Endothelial cell of umbilical vein (primary cell): Measurements from ENCODE around the gene SHISA7. TPM values are rescaled to one million over a fixed set of nuclear protein-coding genes. Genes with fewer than 3 reads are reported as not detected.

Experiments used
- BruUV-seq: library from RNA; stranded (reverse); fragments of 400-500 nt; replicated peaks from 2 replicates; lab custom pipeline; 2021; lab: Mats Ljungman, UMichigan
- CTCF ChIA-PET: fragments of 300-600, 350-600 bp; sonication (Branson Sonifier 250); formaldehyde crosslinking; loops from one replicate; lab custom pipeline; 2021; ENCODE audit warnings: antibody characterized with exemption, inconsistent platforms; lab: Charles Lee
- POLR2A ChIA-PET: fragments of 300-600, 350-600 bp; sonication (Branson Sonifier 250); formaldehyde crosslinking; loops from one replicate; lab custom pipeline; 2021; ENCODE audit warnings: antibody characterized with exemption, inconsistent platforms; lab: Charles Lee
- DNase-seq: peaks from one replicate; pipeline ENCODE4 v3.0.0-alpha.2; 2011; ENCODE audit warnings: low read depth, low spot score
- FAIRE-seq: peaks from 2 replicates; lab custom pipeline; 2011; peaks lifted over from hg19 to GRCh38; lab: Jason Lieb, UNC
- H2AFZ ChIP-seq: 2 replicates; pipeline ENCODE4 v1.6.0; 2012; ENCODE audit warnings: low read depth, low read length, control low read depth, inconsistent platforms
- H3K27ac ChIP-seq: 2 replicates; pipeline ENCODE4 v1.5.1; 2011; ENCODE audit warnings: low read depth, mild to moderate bottlenecking, control low read depth, low read length, moderate library complexity; ENCODE audit not compliant: insufficient read depth
- H3K27me3 ChIP-seq, 2 experiments: 2 replicates each; pipeline versions ENCODE4 v1.6.0 to v1.6.1; 2011; ENCODE audit warnings: low read length in 2 of 2, mixed read lengths in 1 of 2; ENCODE audit not compliant: control insufficient read depth in 2 of 2, insufficient read depth in 2 of 2
- H3K36me3 ChIP-seq, 2 experiments: 2 replicates in 1 of 2; 3 replicates in 1 of 2; pipeline ENCODE4 v1.5.1; 2011; ENCODE audit warnings: low read length in 2 of 2, mild to moderate bottlenecking in 1 of 2, moderate library complexity in 1 of 2; ENCODE audit not compliant: control insufficient read depth in 2 of 2, insufficient read depth in 2 of 2; ENCODE audit errors: extremely low read depth in 1 of 2
- H3K4me1 ChIP-seq: 3 replicates; pipeline ENCODE4 v1.5.1; 2011; ENCODE audit warnings: mild to moderate bottlenecking, low read length; ENCODE audit not compliant: control insufficient read depth, insufficient read depth; ENCODE audit errors: extremely low read depth
- H3K4me2 ChIP-seq: 2 replicates; pipeline ENCODE4 v1.6.1; 2011; ENCODE audit warnings: low read length, control low read depth, mixed read lengths; ENCODE audit not compliant: insufficient read depth
- H3K4me3 ChIP-seq, 3 experiments: fragments of 200-600 bp in 1 of 3; sonication (generic), shearing (Covaris generic) in 1 of 3; replicated peaks in 1 of 3; 2 replicates each; pipeline ENCODE4 v1.5.1; 2011 to 2016; ENCODE audit warnings: control low read depth in 3 of 3, low read length in 3 of 3, mild to moderate bottlenecking in 2 of 3, inconsistent platforms in 1 of 3, low read depth in 1 of 3, moderate library complexity in 1 of 3; ENCODE audit not compliant: insufficient read depth in 1 of 3
- H3K79me2 ChIP-seq: 2 replicates; pipeline ENCODE4 v1.6.0; 2012; ENCODE audit warnings: low read length, inconsistent platforms; ENCODE audit not compliant: control insufficient read depth, insufficient read depth
- H3K9ac ChIP-seq: replicated peaks from 2 replicates; pipeline ENCODE3; 2011; ENCODE audit warnings: low read length, control low read depth; ENCODE audit not compliant: insufficient read depth; ENCODE audit errors: extremely low read depth
- H3K9me1 ChIP-seq: replicated peaks from 3 replicates; pipeline ENCODE4 v1.6.0; 2011; ENCODE audit warnings: mild to moderate bottlenecking, low read length; ENCODE audit not compliant: control insufficient read depth, insufficient read depth; ENCODE audit errors: extremely low read depth
- H3K9me3 ChIP-seq: replicated peaks from 2 replicates; pipeline ENCODE4 v1.5.1; 2012; ENCODE audit warnings: low read length, inconsistent platforms; ENCODE audit not compliant: control insufficient read depth, insufficient read depth
- H4K20me1 ChIP-seq: replicated peaks from 2 replicates; pipeline ENCODE3; 2011; ENCODE audit warnings: mild to moderate bottlenecking, low read length; ENCODE audit not compliant: control insufficient read depth, insufficient read depth; ENCODE audit errors: extremely low read depth
- CTCF ChIP-seq, 2 donors: IDR thresholded peaks; 1 replicate in 1 of 2; 2 replicates in 1 of 2; pipeline ENCODE4 v1.5.1; 2011; ENCODE audit warnings: low read length in 2 of 2, mild to moderate bottlenecking in 2 of 2, moderate library complexity in 2 of 2, control low read depth in 1 of 2, inconsistent platforms in 1 of 2, low read depth in 1 of 2; ENCODE audit not compliant: insufficient read depth in 1 of 2; ENCODE audit errors: extremely low read depth in 1 of 2
- EZH2 ChIP-seq: IDR thresholded peaks from 2 replicates; pipeline ENCODE4 v1.6.1; 2012; ENCODE audit warnings: borderline replicate concordance, low read depth, mild to moderate bottlenecking, moderate library complexity, low read length, inconsistent platforms; ENCODE audit not compliant: severe bottlenecking
- FOS ChIP-seq: IDR thresholded peaks from 2 replicates; pipeline ENCODE4 v1.6.1; 2011; ENCODE audit warnings: mild to moderate bottlenecking, low read length, moderate library complexity, borderline replicate concordance; ENCODE audit not compliant: insufficient read depth
- GATA2 ChIP-seq: IDR thresholded peaks from 2 replicates; pipeline ENCODE4 v1.7.0; 2011; ENCODE audit warnings: low read depth, mild to moderate bottlenecking, moderate library complexity, mixed read lengths, low read length; ENCODE audit not compliant: insufficient read length, insufficient read depth
- JUN ChIP-seq: IDR thresholded peaks from 2 replicates; pipeline ENCODE4 v1.6.1; 2011; ENCODE audit warnings: borderline replicate concordance, low read depth; ENCODE audit not compliant: insufficient read length, insufficient read depth
- MAX ChIP-seq: IDR thresholded peaks from 2 replicates; pipeline ENCODE4 v1.6.1; 2011; ENCODE audit not compliant: insufficient read depth, insufficient read length
- MYC ChIP-seq: IDR thresholded peaks from one replicate; pipeline ENCODE4 v1.6.1; 2011; ENCODE audit warnings: mild to moderate bottlenecking, low read depth, low read length
- POLR2A ChIP-seq: IDR thresholded peaks from 2 replicates; pipeline ENCODE4 v1.6.1; 2012; ENCODE audit warnings: low read depth, mild to moderate bottlenecking, control low read depth, low read length
- POLR2AphosphoS5 ChIP-seq: IDR thresholded peaks from 2 replicates; pipeline ENCODE4 v1.6.1; 2012; ENCODE audit warnings: low read depth, mild to moderate bottlenecking, control low read depth, low read length, moderate library complexity; ENCODE audit not compliant: insufficient read depth
- dilution Hi-C: fragments of 300-500 bp; cut with MboI; formaldehyde crosslinking; loops from one replicate; pipeline ENCODE4 v1.15.0; 2019; ENCODE audit warnings: low sequenced_read_pairs; ENCODE audit not compliant: extremely low pct_ligation_motif_present
- intact Hi-C: fragments of 100-400 bp; cut with micrococcal nuclease; formaldehyde crosslinking; loops from one replicate; pipeline ENCODE4 v1.10.0; 2022
- polyA plus RNA-seq, 4 experiments: library from polyadenylated mRNA; depleted of rRNA in 3 of 4; stranded (reverse) in 3 of 4; unstranded in 1 of 4; fragments of >200 nt; gene quantifications; 2 replicates each; pipeline versions ENCODE4 v1.2.1 to v1.2.3, GENCODE V29; 2011 to 2012; ENCODE audit warnings: missing spikeins in 1 of 4
- total RNA-seq: library from RNA; stranded (reverse); gene quantifications from 2 replicates; pipeline ENCODE4 v1.2.3, GENCODE V29; 2021

SHISA7 gene
- total and polyA plus RNA-seq, 2 donors (not counting 3 experiments of a cell fraction or from before 2014, with no cell fraction given): not detected

DNA sequence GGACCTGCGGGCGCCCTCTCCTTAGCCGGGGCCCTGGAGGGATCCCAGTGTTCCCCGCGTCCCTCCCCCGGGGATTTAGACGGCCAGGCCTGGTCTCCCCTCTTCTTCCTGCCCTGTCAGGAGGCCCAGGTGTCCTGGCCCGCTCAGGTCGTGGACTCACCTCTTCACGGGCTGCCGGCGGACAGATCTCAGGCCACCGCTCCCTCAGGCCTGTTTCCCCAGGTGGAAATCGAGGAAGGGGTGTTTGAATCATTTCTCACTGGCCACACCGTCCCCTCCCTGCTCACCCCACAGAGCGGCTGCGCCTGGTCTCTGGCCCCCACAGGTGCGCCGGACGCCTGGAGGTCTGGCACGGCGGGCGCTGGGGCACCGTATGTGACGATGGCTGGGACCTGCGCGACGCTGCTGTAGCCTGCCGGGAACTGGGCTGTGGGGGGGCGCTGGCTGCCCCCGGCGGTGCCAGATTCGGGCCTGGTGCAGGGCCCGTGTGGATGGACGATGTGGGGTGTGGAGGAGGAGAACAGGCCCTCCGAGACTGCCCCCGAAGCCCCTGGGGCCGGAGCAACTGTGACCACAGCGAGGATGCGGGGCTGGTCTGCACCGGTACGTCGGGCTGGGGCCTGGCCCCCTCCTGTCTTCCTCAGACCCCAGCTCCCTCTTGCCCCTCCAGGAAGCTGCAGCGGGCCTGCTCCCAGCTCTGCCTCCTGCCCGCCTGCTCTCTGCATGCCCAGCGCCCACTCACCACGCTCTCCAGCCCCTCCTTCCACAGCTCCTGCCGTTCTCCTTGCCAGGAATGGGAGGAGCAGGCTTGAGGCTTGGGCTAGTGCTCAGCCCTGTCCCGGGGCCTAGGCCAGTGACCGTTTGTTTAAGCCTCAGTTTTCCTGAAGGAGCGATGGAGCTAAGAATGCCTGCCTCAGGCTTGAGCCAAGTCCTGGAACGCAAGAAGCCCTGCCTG is 47.7 kb upstream of the SHISA7 start:
- H3K4me3 ChIP-seq: no peak overlapping the region
- no peak overlapping the region for H3K4me2 ChIP-seq
- no peak overlapping the region for H3K9ac ChIP-seq
- H3K9me3 ChIP-seq: no peaks in the 10 kb centered on the region
- H3K79me2 ChIP-seq: no peaks in the 10 kb centered on the region
- no peaks in the 10 kb centered on the region for H3K9me1 ChIP-seq
- no peaks in the 10 kb centered on the region for H3K27me3 ChIP-seq
- CTCF ChIA-PET: interaction anchor here (0.6 to 6.1 kb wide), 5 partner anchors 13 to 344 kb away, joined by 3 to 91 read pairs (median 9); no protein-coding TSS in a partner anchor
- H2AFZ ChIP-seq: no peak overlapping the region
- BruUV-seq: no TSS peak
- H3K27ac ChIP-seq: no peak overlapping the region
- FAIRE-seq (no peak), DNase-seq (no peak)
- TF ChIP-seq EZH2: no peak
- TF ChIP-seq POLR2AphosphoS5: no peak
- TF ChIP-seq FOS: no peak
- no peak for TF ChIP-seq POLR2A
- no peak for TF ChIP-seq MYC
- TF ChIP-seq CTCF (IDR thresholded peaks at IDR 0.05; ENCODE audit: extremely low read depth in 1 of 2, insufficient read depth in 1 of 2, low read depth in 1 of 2, low read length in 2 of 2): no peak
- no peak for TF ChIP-seq JUN
- no peak for TF ChIP-seq GATA2
- TF ChIP-seq MAX: no peak
- no peaks in the 10 kb centered on the region for H4K20me1 ChIP-seq
- peaks cover 24% of the 10 kb centered on the region for H3K4me1 ChIP-seq
- dilution Hi-C loops (no loop called here), intact Hi-C loops (no loop called here)
- POLR2A ChIA-PET: interaction anchor here (0.6 kb wide), 1 partner anchor 11 kb away, joined by 7 read pairs; no protein-coding TSS in a partner anchor
- no peaks in the 10 kb centered on the region for H3K36me3 ChIP-seq
